ENCODE results near the gene SYNGR3.

- no peak for TF ChIP-seq CTCF (IDR thresholded peaks at IDR 0.05)
- TF ChIP-seq POLR2A (IDR thresholded peaks at IDR 0.05), result no peak
Observed at GRCh38 chr16:1976216-1976520, 13.6 kb upstream of the SYNGR3 start.

Data from esophagus squamous epithelium (tissue), 4 donors.